C4-2B (cell line): ENCODE measurements around the gene ENPP6.

ENCODE experiments used
- CTCF ChIP-seq: fragments of 450-650 bp; conservative IDR thresholded peaks from 2 replicates; pipeline ENCODE4 v1.5.1; 2017; ENCODE audit warnings: mild to moderate bottlenecking
- ZFX ChIP-seq: fragments of 450-650 bp; IDR thresholded peaks from 2 replicates; pipeline ENCODE4 v1.6.1; 2017

GRCh38 chr4:184259866-184260265, 42.2 kb upstream of the ENPP6 start:
- TF ChIP-seq CTCF (no peak), ZFX (no peak)
